Neuronal stem cell (in vitro differentiated cells): ENCODE measurements around the gene PLXDC2.

Experiments used
- DNase-seq: peaks from one replicate; pipeline ENCODE4 v3.0.0-alpha.2; 2013; ENCODE audit warnings: low spot score
- H2AFZ ChIP-seq: one replicate; pipeline ENCODE4 v1.6.1; 2013; ENCODE audit warnings: mild to moderate bottlenecking, low read length, inconsistent platforms
- H2AK5ac ChIP-seq: 2 replicates; pipeline ENCODE4 v1.6.1; 2013; ENCODE audit warnings: low read depth, mild to moderate bottlenecking, inconsistent platforms, low read length, moderate library complexity, mixed read lengths
- H2BK120ac ChIP-seq: 2 replicates; pipeline ENCODE4 v1.6.1; 2013; ENCODE audit warnings: low read depth, mild to moderate bottlenecking, inconsistent platforms, low read length, moderate library complexity, mixed read lengths
- H2BK12ac ChIP-seq: one replicate; pipeline ENCODE4 v1.6.1; 2013; ENCODE audit warnings: low read length, inconsistent platforms
- H2BK15ac ChIP-seq: 2 replicates; pipeline ENCODE4 v1.6.1; 2013; ENCODE audit warnings: mild to moderate bottlenecking, low read length, inconsistent platforms, mixed read lengths
- H2BK5ac ChIP-seq: one replicate; pipeline ENCODE4 v1.6.1; 2013; ENCODE audit warnings: inconsistent platforms, mild to moderate bottlenecking, low read length, moderate library complexity
- H3K14ac ChIP-seq: one replicate; pipeline ENCODE4 v1.6.1; 2013; ENCODE audit warnings: low read length, inconsistent platforms
- H3K18ac ChIP-seq: 2 replicates; pipeline ENCODE4 v1.6.1; 2013; ENCODE audit warnings: low read length, inconsistent platforms
- H3K23ac ChIP-seq: 2 replicates; pipeline ENCODE4 v1.6.1; 2013; ENCODE audit warnings: low read depth, mild to moderate bottlenecking, mixed read lengths, low read length, inconsistent platforms; ENCODE audit not compliant: poor library complexity
- H3K27ac ChIP-seq: replicated peaks from 3 replicates; pipeline ENCODE4 v1.5.1; 2013; ENCODE audit warnings: low read length, inconsistent platforms
- H3K27me3 ChIP-seq, 3 experiments: 2 replicates each; pipeline ENCODE4 v1.6.1; 2013; ENCODE audit warnings: low read length in 3 of 3, mild to moderate bottlenecking in 2 of 3, inconsistent platforms in 1 of 3, low read depth in 1 of 3, mixed read lengths in 1 of 3, moderate library complexity in 1 of 3; ENCODE audit not compliant: control insufficient read depth in 3 of 3, insufficient read depth in 3 of 3
- H3K36me3 ChIP-seq, 2 donors: replicated peaks in 1 of 2; 2 replicates each; pipeline ENCODE4 v1.6.1; 2013; ENCODE audit warnings: low read length in 2 of 2; ENCODE audit not compliant: control insufficient read depth in 2 of 2, insufficient read depth in 2 of 2
- H3K4ac ChIP-seq: 2 replicates; pipeline ENCODE4 v1.6.1; 2013; ENCODE audit warnings: inconsistent platforms, mild to moderate bottlenecking, low read length, moderate library complexity
- H3K4me1 ChIP-seq, 2 donors: 1 replicate in 1 of 2; 2 replicates in 1 of 2; pipeline ENCODE4 v1.6.1; 2013; ENCODE audit warnings: low read length in 2 of 2, low read depth in 1 of 2; ENCODE audit not compliant: control insufficient read depth in 2 of 2, insufficient read depth in 1 of 2
- H3K4me2 ChIP-seq: one replicate; pipeline ENCODE4 v1.6.1; 2013; ENCODE audit warnings: mild to moderate bottlenecking, low read length, inconsistent platforms; ENCODE audit not compliant: insufficient read depth, poor library complexity, severe bottlenecking
- H3K4me3 ChIP-seq, 2 donors: 2 replicates each; pipeline ENCODE4 v1.5.1; 2013; ENCODE audit warnings: low read length in 2 of 2, mild to moderate bottlenecking in 2 of 2, inconsistent platforms in 1 of 2, moderate library complexity in 1 of 2
- H3K79me1 ChIP-seq: one replicate; pipeline ENCODE4 v1.6.1; 2013; ENCODE audit warnings: low read depth, mild to moderate bottlenecking, inconsistent platforms, low read length, moderate library complexity
- H3K9ac ChIP-seq: one replicate; pipeline ENCODE4 v1.6.1; 2013; ENCODE audit warnings: mild to moderate bottlenecking, low read depth, low read length, inconsistent platforms; ENCODE audit not compliant: poor library complexity
- H3K9me3 ChIP-seq, 2 donors: replicated peaks in 1 of 2; 2 replicates each; pipeline versions ENCODE3 to v1.6.1; 2013; ENCODE audit warnings: low read length in 2 of 2, mild to moderate bottlenecking in 2 of 2, inconsistent platforms in 1 of 2, low read depth in 1 of 2, mixed read lengths in 1 of 2, moderate library complexity in 1 of 2; ENCODE audit not compliant: control insufficient read depth in 2 of 2, insufficient read depth in 1 of 2
- H4K8ac ChIP-seq: one replicate; pipeline ENCODE4 v1.6.1; 2013; ENCODE audit warnings: low read depth, mild to moderate bottlenecking, inconsistent platforms, low read length, moderate library complexity
- H4K91ac ChIP-seq: one replicate; pipeline ENCODE4 v1.6.1; 2013; ENCODE audit warnings: low read length, low read depth, mild to moderate bottlenecking, inconsistent platforms; ENCODE audit not compliant: poor library complexity
- WGBS, 2 donors: extraction: QIAGEN DNeasy Blood & Tissue Kit; methylation state at CpG; one replicate each; pipeline ENCODE4 v1.1.7; 2013; ENCODE audit warnings: missing lambda C conversion rate in 2 of 2, mixed read lengths in 1 of 2; ENCODE audit not compliant: insufficient read length in 2 of 2, insufficient replicate concordance in 1 of 2; ENCODE audit errors: extremely low coverage in 2 of 2; 5-methylcytosine and 5-hydroxymethylcytosine counted together

The PLXDC2 gene

GRCh38 chr10:20247891-20248708 lies 431.9 kb downstream of the PLXDC2 start:
- Histone ChIP-seq H3K36me3 (peaks cover 0 to 4% of the 10 kb centered on the region in 2 donors), H2BK120ac (no peak overlapping the region), H3K4me3 (no peak overlapping the region), H2AFZ (no peak overlapping the region), H3K14ac (no peak overlapping the region), H3K4me2 (no peak overlapping the region), H3K23ac (no peak overlapping the region), H2BK5ac (no peak overlapping the region), H2AK5ac (no peak overlapping the region), H2BK15ac (no peak overlapping the region), H3K27me3 (no peaks in the 10 kb centered on the region), H2BK12ac (no peak overlapping the region), H3K9me3 (no peaks in the 10 kb centered on the region), H3K9ac (no peak overlapping the region), H3K4ac (no peak overlapping the region), H3K27ac (no peak overlapping the region), H3K4me1 (peaks cover 2 to 12% of the 10 kb centered on the region in 2 donors), H3K79me1 (no peaks in the 10 kb centered on the region), H4K8ac (no peak overlapping the region), H3K18ac (no peak overlapping the region), H4K91ac (no peak overlapping the region)
- WGBS, 2 donors: no CpG with 5 or more reads among the region's 7 CpGs
- DNase-seq: no peak

DNA sequence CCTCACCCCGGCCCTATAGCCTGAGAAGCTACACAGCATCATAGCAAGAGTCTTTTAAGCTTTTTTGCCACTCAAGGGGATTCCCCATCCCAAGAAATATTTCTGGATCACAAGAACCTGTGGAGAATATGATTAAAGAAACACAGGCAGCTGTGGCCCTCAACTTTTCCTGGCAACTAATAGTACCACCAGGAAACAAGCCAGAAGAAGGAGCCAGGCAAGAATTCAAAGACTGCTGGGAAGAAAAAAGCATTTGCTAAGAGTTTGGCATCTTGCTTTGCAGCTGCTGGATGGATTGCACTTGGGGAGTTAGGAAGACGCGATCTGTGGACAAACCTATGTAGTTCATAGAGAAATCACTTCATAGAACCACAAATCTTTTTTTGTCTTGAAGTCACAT lies 437.8 kb downstream of the PLXDC2 start:
- H3K27ac ChIP-seq: no peak overlapping the region
- no peaks in the 10 kb centered on the region for H3K9me3 ChIP-seq
- no peaks in the 10 kb centered on the region for H3K36me3 ChIP-seq
- no peak overlapping the region for H3K4ac ChIP-seq
- H3K4me2 ChIP-seq: no peak overlapping the region
- no peak overlapping the region for H3K23ac ChIP-seq
- DNase-seq: no peak
- H4K8ac ChIP-seq: no peak overlapping the region
- H2AK5ac ChIP-seq: no peak overlapping the region
- no peaks in the 10 kb centered on the region for H3K79me1 ChIP-seq
- H4K91ac ChIP-seq: no peak overlapping the region
- no peak overlapping the region for H2BK5ac ChIP-seq
- no peak overlapping the region for H3K4me3 ChIP-seq
- no CpG with 5 or more reads among the region's 3 CpGs for WGBS, 2 donors
- H2BK15ac ChIP-seq: no peak overlapping the region
- no peak overlapping the region for H2BK12ac ChIP-seq
- no peak overlapping the region for H3K18ac ChIP-seq
- H3K9ac ChIP-seq: no peak overlapping the region
- no peak overlapping the region for H2AFZ ChIP-seq
- H2BK120ac ChIP-seq: no peak overlapping the region
- H3K27me3 ChIP-seq: no peaks in the 10 kb centered on the region
- H3K4me1 ChIP-seq: no peaks in the 10 kb centered on the region
- no peak overlapping the region for H3K14ac ChIP-seq

DNA sequence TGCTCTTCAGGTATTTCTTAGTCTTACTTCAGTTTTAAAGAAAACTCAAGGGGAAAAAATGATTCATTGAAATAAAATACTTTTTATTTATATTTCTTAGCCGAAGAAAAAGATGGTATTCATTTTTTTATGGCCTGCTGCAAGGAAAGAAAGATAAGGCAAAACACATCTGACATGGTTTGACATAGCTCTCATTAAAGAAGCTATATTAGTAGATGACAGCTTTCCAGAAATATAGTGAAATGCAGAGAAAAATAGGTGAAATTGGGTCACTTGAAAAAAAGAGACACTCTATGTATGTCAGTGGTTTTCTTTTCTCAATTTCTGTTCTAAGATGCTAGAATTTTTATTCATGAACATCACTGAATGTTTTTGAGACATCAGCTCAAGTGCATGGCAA lies 438.3 kb downstream of the PLXDC2 start:
- Histone ChIP-seq H4K91ac (no peak overlapping the region), H2AFZ (no peak overlapping the region), H2BK12ac (no peak overlapping the region), H3K27me3 (no peaks in the 10 kb centered on the region), H3K23ac (no peak overlapping the region), H3K14ac (no peak overlapping the region), H3K4me3 (no peak overlapping the region), H2BK15ac (no peak overlapping the region), H3K27ac (no peak overlapping the region), H4K8ac (no peak overlapping the region), H3K18ac (no peak overlapping the region), H3K9me3 (no peaks in the 10 kb centered on the region), H3K4me1 (no peaks in the 10 kb centered on the region), H2AK5ac (no peak overlapping the region), H2BK5ac (no peak overlapping the region), H3K36me3 (no peaks in the 10 kb centered on the region), H3K79me1 (no peaks in the 10 kb centered on the region), H3K4ac (no peak overlapping the region), H3K9ac (no peak overlapping the region), H3K4me2 (no peak overlapping the region), H2BK120ac (no peak overlapping the region)
- no CpG with 5 or more reads among the region's 1 CpG for WGBS, 2 donors
- DNase-seq: no peak

- Histone ChIP-seq H4K8ac (no peak overlapping the region), H2BK15ac (no peak overlapping the region), H3K27me3 (no peaks in the 10 kb centered on the region), H3K36me3 (no peaks in the 10 kb centered on the region), H3K4me1 (no peaks in the 10 kb centered on the region), H2BK120ac (no peak overlapping the region), H2BK5ac (no peak overlapping the region), H3K27ac (no peak overlapping the region), H3K4me3 (no peak overlapping the region), H3K18ac (no peak overlapping the region), H3K9ac (no peak overlapping the region), H3K23ac (no peak overlapping the region), H2AFZ (no peak overlapping the region), H2BK12ac (no peak overlapping the region), H3K9me3 (no peaks in the 10 kb centered on the region), H4K91ac (no peak overlapping the region), H3K4ac (no peak overlapping the region), H2AK5ac (no peak overlapping the region), H3K79me1 (no peaks in the 10 kb centered on the region), H3K14ac (no peak overlapping the region), H3K4me2 (no peak overlapping the region)
- DNase-seq: no peak
- no CpG with 5 or more reads among the region's 2 CpGs for WGBS, 2 donors
These were observed 440.7 kb downstream of the PLXDC2 start for GRCh38 chr10:20256969-20257368.
